SK-N-SH treated with all-trans-retinoic acid at 6 μM for 48 hours (cell line): Measurements from ENCODE around the gene ANKRD55.
A peak's percentile ranks its signal among the peaks of the same experiment; 100 is the strongest.

Experiments used
- ATAC-seq: fragments of 200-7000 bp; cut with Tn5 transposase; 3 replicates; pipeline ENCODE4 v1.9.1; 2020; ENCODE audit warnings: mild to moderate bottlenecking, moderate library complexity
- ARNTL ChIP-seq: fragments of 450-650 bp; formaldehyde crosslinking; IDR thresholded peaks from 2 replicates; pipeline ENCODE4 v1.5.0; 2020; ENCODE audit warnings: low read depth, mild to moderate bottlenecking, moderate library complexity, borderline replicate concordance
- BACH2 ChIP-seq: fragments of 250-450 bp; sonication (Bioruptor Pico); IDR thresholded peaks from 2 replicates; pipeline ENCODE4 v1.9.0; 2021; ENCODE audit warnings: mild to moderate bottlenecking, borderline replicate concordance
- CREB5 ChIP-seq: fragments of 250-450 bp; sonication (Bioruptor Pico); IDR thresholded peaks from 2 replicates; pipeline ENCODE4 v1.5.1; 2020; ENCODE audit warnings: low read depth, mild to moderate bottlenecking, moderate library complexity
- CSDC2 ChIP-seq: fragments of 250-450 bp; sonication (Bioruptor Pico); IDR thresholded peaks from 2 replicates; pipeline ENCODE4 v1.5.0; 2020; ENCODE audit warnings: mild to moderate bottlenecking, moderate library complexity
- CSRNP3 ChIP-seq: fragments of 250-450 bp; sonication (Bioruptor Pico); IDR thresholded peaks from 2 replicates; pipeline ENCODE4 v1.5.1; 2021; ENCODE audit warnings: mild to moderate bottlenecking, moderate library complexity
- ESRRG ChIP-seq: fragments of 250-450 bp; sonication (Bioruptor Pico); IDR thresholded peaks from 2 replicates; pipeline ENCODE4 v1.6.1; 2021; ENCODE audit warnings: mild to moderate bottlenecking
- GLIS3 ChIP-seq: fragments of 250-450 bp; sonication (Bioruptor Pico); IDR thresholded peaks from 2 replicates; pipeline ENCODE4 v1.5.0; 2020; ENCODE audit warnings: mild to moderate bottlenecking, moderate library complexity
- ISL1 ChIP-seq: fragments of 250-450 bp; sonication (Bioruptor Pico); IDR thresholded peaks from 2 replicates; pipeline ENCODE4 v2.1.2; 2022; ENCODE audit warnings: mild to moderate bottlenecking, moderate library complexity
- PATZ1 ChIP-seq: fragments of 250-450 bp; sonication (Bioruptor Pico); IDR thresholded peaks from 2 replicates; pipeline ENCODE4 v1.8.0; 2020; ENCODE audit warnings: mild to moderate bottlenecking, moderate library complexity, borderline replicate concordance
- POU6F1 ChIP-seq: fragments of 250-450 bp; sonication (Bioruptor Pico); IDR thresholded peaks from 2 replicates; pipeline ENCODE4 v1.8.0; 2021; ENCODE audit warnings: low read depth, mild to moderate bottlenecking, moderate library complexity, borderline replicate concordance
- PPARA ChIP-seq: fragments of 250-450 bp; sonication (Bioruptor Pico); IDR thresholded peaks from 2 replicates; pipeline ENCODE4 v1.5.0; 2020; ENCODE audit warnings: mild to moderate bottlenecking, borderline replicate concordance
- RARB ChIP-seq: fragments of 250-450 bp; sonication (Bioruptor Pico); IDR thresholded peaks from 2 replicates; pipeline ENCODE4 v1.8.0; 2021; ENCODE audit warnings: mild to moderate bottlenecking, moderate library complexity
- SNAI2 ChIP-seq: fragments of 250-450 bp; sonication (Bioruptor Pico); IDR thresholded peaks from 2 replicates; pipeline ENCODE4 v1.5.0; 2020; ENCODE audit warnings: mild to moderate bottlenecking, moderate library complexity
- TCF4 ChIP-seq: fragments of 250-450 bp; sonication (Bioruptor Pico); IDR thresholded peaks from 2 replicates; pipeline ENCODE4 v1.8.0; 2021; ENCODE audit warnings: mild to moderate bottlenecking, moderate library complexity, borderline replicate concordance
- TSHZ2 ChIP-seq: fragments of 250-450 bp; sonication (Bioruptor Pico); IDR thresholded peaks from 2 replicates; pipeline ENCODE4 v1.5.0; 2020; ENCODE audit warnings: mild to moderate bottlenecking, moderate library complexity
- ZC3H10 ChIP-seq: fragments of 250-450 bp; sonication (Bioruptor Pico); IDR thresholded peaks from 2 replicates; pipeline ENCODE4 v1.5.1; 2021; ENCODE audit warnings: mild to moderate bottlenecking, moderate library complexity
- ZFP3 ChIP-seq: fragments of 250-450 bp; sonication (Bioruptor Pico); IDR thresholded peaks from 2 replicates; pipeline ENCODE4 v1.5.0; 2020; ENCODE audit warnings: mild to moderate bottlenecking, moderate library complexity
- ZFP30 ChIP-seq: fragments of 450-650 bp; formaldehyde crosslinking; IDR thresholded peaks from 2 replicates; pipeline ENCODE4 v1.5.0; 2022; ENCODE audit warnings: mild to moderate bottlenecking, moderate library complexity
- ZNF565 ChIP-seq: fragments of 450-650 bp; formaldehyde crosslinking; conservative IDR thresholded peaks from 2 replicates; pipeline ENCODE4 v1.5.0; 2020; ENCODE audit warnings: low read depth, mild to moderate bottlenecking, moderate library complexity
- ZNF70 ChIP-seq: fragments of 450-650 bp; formaldehyde crosslinking; IDR thresholded peaks from 2 replicates; pipeline ENCODE4 v1.5.0; 2020; ENCODE audit warnings: mild to moderate bottlenecking, moderate library complexity
- ZNF8 ChIP-seq: fragments of 450-650 bp; formaldehyde crosslinking; IDR thresholded peaks from 2 replicates; pipeline ENCODE4 v1.5.0; 2020; ENCODE audit warnings: mild to moderate bottlenecking, moderate library complexity

Gene ANKRD55

GRCh38 chr5:56092115-56092514 lies 141.0 kb downstream of the ANKRD55 start (continued):
- no peak for TF ChIP-seq POU6F1

GRCh38 chr5:56091664-56092063 lies 141.5 kb downstream of the ANKRD55 start:
- ATAC-seq, result peak; percentile 25; the same call in 1 of the 3 replicates
- no peak for TF ChIP-seq ZNF565 (CRISPR knock-in tag)
- TF ChIP-seq TCF4, result peak; percentile 79; the same call in 1 of the 2 replicates
- peak; percentile 88 for TF ChIP-seq TSHZ2 (CRISPR knock-in tag)
- TF ChIP-seq ZFP30 (CRISPR knock-in tag), result no peak
- TF ChIP-seq ZFP3 (CRISPR knock-in tag), result no peak
- TF ChIP-seq ISL1, result peak; percentile 70
- TF ChIP-seq, all 23 proteins: peak for 3

- no peak for ATAC-seq
- TF ChIP-seq PATZ1 (CRISPR knock-in tag), result no peak
- no peak for TF ChIP-seq GLIS3
- TF ChIP-seq ESRRG (CRISPR knock-in tag), result no peak
- TF ChIP-seq CSRNP3 (CRISPR knock-in tag), result no peak
- TF ChIP-seq RARB (CRISPR knock-in tag), result no peak
- TF ChIP-seq ZNF565 (CRISPR knock-in tag), result no peak
- no peak for TF ChIP-seq ISL1
- TF ChIP-seq ZNF8 (CRISPR knock-in tag), result no peak
- no peak for TF ChIP-seq TSHZ2 (CRISPR knock-in tag)
- no peak for TF ChIP-seq TCF4
- TF ChIP-seq ZNF70 (CRISPR knock-in tag), result no peak
- TF ChIP-seq SNAI2 (CRISPR knock-in tag), result no peak
- no peak for TF ChIP-seq CSDC2 (CRISPR knock-in tag)
- no peak for TF ChIP-seq ZFP3 (CRISPR knock-in tag)
- no peak for TF ChIP-seq PPARA (CRISPR knock-in tag)
- no peak for TF ChIP-seq BACH2
- TF ChIP-seq CREB5 (CRISPR knock-in tag), result no peak
- TF ChIP-seq ARNTL, result no peak
- no peak for TF ChIP-seq POU6F1
- no peak for TF ChIP-seq ZC3H10 (CRISPR knock-in tag)
- TF ChIP-seq, all 23 proteins: peak for 0
Measured at GRCh38 chr5:56090793-56091460, 142.2 kb downstream of the ANKRD55 start.
